Liver (tissue), 3 donors: ENCODE results near the gene KRTAP10-6.

ENCODE experiments used
- ATF3 ChIP-seq: IDR thresholded peaks from 2 replicates; pipeline ENCODE4 v1.6.1; 2016; ENCODE audit warnings: antibody characterized with exemption
- GABPA ChIP-seq, 2 donors: IDR thresholded peaks in 1 of 2; conservative IDR thresholded peaks in 1 of 2; 2 replicates each; pipeline ENCODE4 v1.6.1; 2016; ENCODE audit warnings: antibody characterized with exemption in 2 of 2, mild to moderate bottlenecking in 1 of 2, moderate library complexity in 1 of 2
- HNF4G ChIP-seq: IDR thresholded peaks from 2 replicates; pipeline ENCODE4 v1.6.1; 2016; ENCODE audit warnings: antibody characterized with exemption
- JUND ChIP-seq, 2 donors: IDR thresholded peaks; 2 replicates each; pipeline ENCODE4 v1.6.1; 2016; ENCODE audit warnings: antibody characterized with exemption in 2 of 2
- RAD21 ChIP-seq, 2 donors: IDR thresholded peaks; 2 replicates each; pipeline ENCODE4 v1.6.1; 2016; ENCODE audit warnings: antibody characterized with exemption in 2 of 2, mild to moderate bottlenecking in 2 of 2
- SP1 ChIP-seq: IDR thresholded peaks from 2 replicates; pipeline ENCODE4 v1.6.1; 2018; ENCODE audit warnings: antibody characterized with exemption, mild to moderate bottlenecking
- TAF1 ChIP-seq: conservative IDR thresholded peaks from 2 replicates; pipeline ENCODE4 v1.6.1; 2016; ENCODE audit warnings: antibody characterized with exemption, mild to moderate bottlenecking
- YY1 ChIP-seq: IDR thresholded peaks from 2 replicates; pipeline ENCODE4 v1.6.1; 2016; ENCODE audit warnings: antibody characterized with exemption, mild to moderate bottlenecking
- TF ChIP-seq, protein P1 (sequence below): fragments of 150-350 bp; IDR thresholded peaks from 2 replicates; pipeline ENCODE4 v1.5.1; 2017; ENCODE audit warnings: improper control_type of control experiment, low read depth, low read length; ENCODE audit not compliant: missing input control
- donor health status: healthy.
- donor health status: healthy.

DNA sequence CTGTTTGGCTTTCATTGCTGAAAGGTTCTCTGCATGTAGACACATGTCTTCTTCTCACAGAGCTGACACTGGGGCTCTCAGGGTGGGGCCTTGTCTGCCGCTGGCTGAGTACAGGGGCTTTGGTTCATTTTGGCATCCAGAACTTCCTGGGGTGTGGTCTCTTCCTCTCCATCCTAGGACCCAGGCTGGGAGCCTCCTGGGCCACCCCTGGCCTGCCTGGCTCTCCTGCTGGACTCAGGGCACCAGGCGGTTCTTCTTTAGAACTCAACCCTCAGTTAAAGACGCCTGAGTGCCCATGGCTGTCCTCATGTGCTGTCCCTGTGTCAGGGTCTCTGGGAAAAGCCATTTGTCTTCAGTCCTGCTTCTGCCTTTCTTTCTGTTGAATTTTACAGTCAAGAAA lies 6.4 kb downstream of the KRTAP10-6 start:
- TF ChIP-seq, protein P1, sequence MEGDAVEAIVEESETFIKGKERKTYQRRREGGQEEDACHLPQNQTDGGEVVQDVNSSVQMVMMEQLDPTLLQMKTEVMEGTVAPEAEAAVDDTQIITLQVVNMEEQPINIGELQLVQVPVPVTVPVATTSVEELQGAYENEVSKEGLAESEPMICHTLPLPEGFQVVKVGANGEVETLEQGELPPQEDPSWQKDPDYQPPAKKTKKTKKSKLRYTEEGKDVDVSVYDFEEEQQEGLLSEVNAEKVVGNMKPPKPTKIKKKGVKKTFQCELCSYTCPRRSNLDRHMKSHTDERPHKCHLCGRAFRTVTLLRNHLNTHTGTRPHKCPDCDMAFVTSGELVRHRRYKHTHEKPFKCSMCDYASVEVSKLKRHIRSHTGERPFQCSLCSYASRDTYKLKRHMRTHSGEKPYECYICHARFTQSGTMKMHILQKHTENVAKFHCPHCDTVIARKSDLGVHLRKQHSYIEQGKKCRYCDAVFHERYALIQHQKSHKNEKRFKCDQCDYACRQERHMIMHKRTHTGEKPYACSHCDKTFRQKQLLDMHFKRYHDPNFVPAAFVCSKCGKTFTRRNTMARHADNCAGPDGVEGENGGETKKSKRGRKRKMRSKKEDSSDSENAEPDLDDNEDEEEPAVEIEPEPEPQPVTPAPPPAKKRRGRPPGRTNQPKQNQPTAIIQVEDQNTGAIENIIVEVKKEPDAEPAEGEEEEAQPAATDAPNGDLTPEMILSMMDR: no peak
- no peak for TF ChIP-seq JUND (IDR thresholded peaks at IDR 0.05)
- TF ChIP-seq HNF4G: no peak
- TF ChIP-seq RAD21 (IDR thresholded peaks at IDR 0.05): no peak
- TF ChIP-seq TAF1: no peak
- TF ChIP-seq ATF3: no peak
- TF ChIP-seq SP1: no peak
- no peak for TF ChIP-seq YY1
- TF ChIP-seq GABPA (IDR thresholded peaks at IDR 0.05 in 1 of 2, conservative IDR thresholded peaks at IDR 0.05 in 1 of 2): no peak
